ENCODE measurements around the gene ACTN4. TPM values are rescaled to one million over a fixed set of nuclear protein-coding genes. Genes with fewer than 3 reads are reported as not detected.
A peak's percentile ranks its signal among the peaks of the same experiment; 100 is the strongest.
"Not testable (repeated sequence)": the region's sequence is repeated elsewhere in the genome, so short reads cannot be mapped to it uniquely, and the experiment has no call there.

ACTN4 gene
- total and polyA plus RNA-seq, 10 of the 15 experiments (the other 5 are each of a cell fraction or from before 2014, with no cell fraction given): 2.4 to 293 (median 72.5) TPM

DNA sequence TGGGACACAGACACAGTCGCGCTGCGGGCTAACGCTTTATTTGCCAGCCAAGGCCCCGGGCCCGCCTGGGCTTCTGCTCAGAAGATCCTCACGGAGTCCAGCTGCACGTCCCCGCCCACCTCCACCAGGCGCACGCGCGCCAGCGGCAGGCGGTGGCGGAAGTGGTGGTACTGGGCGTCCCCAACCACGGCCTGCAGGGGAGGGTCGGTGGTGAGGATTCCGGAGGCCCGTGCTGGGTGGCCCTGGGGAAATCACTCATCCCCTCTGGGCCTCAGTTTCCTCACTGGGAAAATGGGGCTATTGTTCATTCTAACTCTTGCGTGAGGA lies 123.5 kb downstream of the ACTN4 start:
- H2AFZ ChIP-seq (ENCODE audit: control insufficient read depth, low read depth, low read length); BruUV-seq (replicated peaks); H3K9ac ChIP-seq (ENCODE audit: control insufficient read depth, insufficient read depth, low read length); RAD21 ChIA-PET (ENCODE audit: unreplicated experiment); H3K9me3 ChIP-seq (replicated peaks; ENCODE audit: control insufficient read depth, insufficient read depth, low read length); H4K20me1 ChIP-seq (ENCODE audit: control insufficient read depth, insufficient read depth); in situ Hi-C loops (cut with MboI); H3K79me2 ChIP-seq (ENCODE audit: control insufficient read depth, insufficient read depth, low read length); CTCF ChIA-PET; H3K36me3 ChIP-seq (ENCODE audit: control insufficient read depth in 2 of 2, insufficient read depth in 2 of 2, low read length in 1 of 2); H3K27me3 ChIP-seq (replicated peaks in 1 of 2; ENCODE audit: control insufficient read depth in 2 of 2, insufficient read depth in 2 of 2, low read length in 1 of 2); H3K4me3 ChIP-seq; POLR2A ChIA-PET; H3K4me2 ChIP-seq (ENCODE audit: control insufficient read depth, insufficient read depth); H3K27ac ChIP-seq (ENCODE audit: control insufficient read depth, insufficient read depth); H3K4me1 ChIP-seq (ENCODE audit: control insufficient read depth, insufficient read depth, low read length); SMC1A ChIA-PET (ENCODE audit: uncharacterized antibody, unreplicated experiment); DNase-seq (ENCODE audit: low read depth, low spot score); intact Hi-C loops (cut with micrococcal nuclease; ENCODE audit: unreplicated experiment): not testable (repeated sequence)
- ATAC-seq: peak; percentile 89
- FAIRE-seq: peak; percentile 100
- no CpG with 5 or more reads among the region's 22 CpGs for WGBS (ENCODE audit: insufficient coverage, insufficient replicate concordance, low lambda C conversion rate, missing lambda C conversion rate)

DNA sequence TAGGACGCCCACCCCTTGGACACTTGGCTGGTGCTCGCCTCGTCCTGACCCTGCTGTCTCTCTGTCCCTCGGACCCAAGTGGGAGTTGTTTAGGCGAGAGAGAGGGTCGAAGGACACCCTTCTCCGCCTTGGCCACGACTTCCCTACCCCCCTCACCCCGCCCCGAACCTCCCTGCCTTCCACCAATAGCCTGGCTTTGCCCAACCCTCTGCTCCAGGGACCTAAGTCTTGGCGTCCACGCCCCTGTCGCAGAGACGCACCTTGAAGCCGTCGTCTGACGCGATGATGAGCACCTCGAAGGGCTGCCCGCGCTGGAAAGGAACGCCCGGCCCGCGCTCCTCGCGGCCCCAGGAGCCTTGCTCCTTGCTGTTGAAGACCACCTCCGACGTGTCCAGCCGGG lies 124.1 kb downstream of the ACTN4 start:
- H3K4me3 ChIP-seq; H3K4me2 ChIP-seq (ENCODE audit: control insufficient read depth, insufficient read depth); H3K4me1 ChIP-seq (ENCODE audit: control insufficient read depth, insufficient read depth, low read length); H3K27me3 ChIP-seq (replicated peaks in 1 of 2; ENCODE audit: control insufficient read depth in 2 of 2, insufficient read depth in 2 of 2, low read length in 1 of 2); H3K9ac ChIP-seq (ENCODE audit: control insufficient read depth, insufficient read depth, low read length); BruUV-seq (replicated peaks); ATAC-seq; RAD21 ChIA-PET (ENCODE audit: unreplicated experiment); intact Hi-C loops (cut with micrococcal nuclease; ENCODE audit: unreplicated experiment); CTCF ChIA-PET; H3K9me3 ChIP-seq (replicated peaks; ENCODE audit: control insufficient read depth, insufficient read depth, low read length); DNase-seq (ENCODE audit: low read depth, low spot score); POLR2A ChIA-PET; in situ Hi-C loops (cut with MboI); H3K36me3 ChIP-seq (ENCODE audit: control insufficient read depth in 2 of 2, insufficient read depth in 2 of 2, low read length in 1 of 2); SMC1A ChIA-PET (ENCODE audit: uncharacterized antibody, unreplicated experiment); H4K20me1 ChIP-seq (ENCODE audit: control insufficient read depth, insufficient read depth); H2AFZ ChIP-seq (ENCODE audit: control insufficient read depth, low read depth, low read length); H3K27ac ChIP-seq (ENCODE audit: control insufficient read depth, insufficient read depth); H3K79me2 ChIP-seq (ENCODE audit: control insufficient read depth, insufficient read depth, low read length): not testable (repeated sequence)
- no CpG with 5 or more reads among the region's 30 CpGs for WGBS (ENCODE audit: insufficient coverage, insufficient replicate concordance, low lambda C conversion rate, missing lambda C conversion rate)
- FAIRE-seq: peak; percentile 82

All from GM12878 (cell line).